Measurements from ENCODE around the gene ROR1.

- TF ChIP-seq CTCF (IDR thresholded peaks at IDR 0.05) = no peak
- TF ChIP-seq POLR2A (IDR thresholded peaks at IDR 0.05) = no peak
Measured at GRCh38 chr1:63831409-63831808, 57.6 kb downstream of the ROR1 start.

Data from uterus (tissue), 2 donors.